ENCODE measurements around the gene HDAC4.
"Not testable (repeated sequence)": the region's sequence is repeated elsewhere in the genome, so short reads cannot be mapped to it uniquely, and the experiment has no call there.

HDAC4 gene

GRCh38 chr2:239092571-239093294, 308.1 kb downstream of the HDAC4 start:
- no peak for DNase-seq (ENCODE audit: low read depth in 2 of 2)

- no peak for DNase-seq (ENCODE audit: low read depth in 2 of 2)
Observed at GRCh38 chr2:239089884-239090283, 310.9 kb downstream of the HDAC4 start.

- DNase-seq (ENCODE audit: low read depth in 2 of 2): no peak
Observed at GRCh38 chr2:239087046-239087710, 313.6 kb downstream of the HDAC4 start.

- DNase-seq (ENCODE audit: low read depth in 2 of 2): no peak
Observed at GRCh38 chr2:239086325-239087020, 314.3 kb downstream of the HDAC4 start.

- DNase-seq (ENCODE audit: low read depth in 2 of 2): no peak
Observed at GRCh38 chr2:239085201-239085992, 315.4 kb downstream of the HDAC4 start.

- DNase-seq (ENCODE audit: low read depth in 2 of 2): no peak
Observed at GRCh38 chr2:239084007-239084406, 316.8 kb downstream of the HDAC4 start.

GRCh38 chr2:239082425-239082824, 318.4 kb downstream of the HDAC4 start:
- no peak for DNase-seq (ENCODE audit: low read depth in 2 of 2)

- no peak for DNase-seq (ENCODE audit: low read depth in 2 of 2)
Observed at GRCh38 chr2:239081622-239082021, 319.2 kb downstream of the HDAC4 start.

- no peak for DNase-seq (ENCODE audit: low read depth in 2 of 2)
Observed at GRCh38 chr2:239081046-239081445, 319.8 kb downstream of the HDAC4 start.

- DNase-seq (ENCODE audit: low read depth in 2 of 2): no peak
Observed at GRCh38 chr2:239079671-239080294, 321.0 kb downstream of the HDAC4 start.

- DNase-seq (ENCODE audit: low read depth in 2 of 2): no peak
Observed at GRCh38 chr2:239078128-239078924, 322.5 kb downstream of the HDAC4 start.

GRCh38 chr2:239077260-239077659, 323.6 kb downstream of the HDAC4 start:
- DNase-seq (ENCODE audit: low read depth in 2 of 2): no peak

- no peak for DNase-seq (ENCODE audit: low read depth in 2 of 2)
Observed at GRCh38 chr2:239075918-239076758, 324.7 kb downstream of the HDAC4 start.

GRCh38 chr2:239073745-239074530, 326.9 kb downstream of the HDAC4 start:
- DNase-seq (ENCODE audit: low read depth in 2 of 2): no peak

- DNase-seq (ENCODE audit: low read depth in 2 of 2): no peak
Observed at GRCh38 chr2:239073270-239073669, 327.6 kb downstream of the HDAC4 start.

GRCh38 chr2:239072786-239073185, 328.0 kb downstream of the HDAC4 start:
- no peak for DNase-seq (ENCODE audit: low read depth in 2 of 2)

GRCh38 chr2:239070466-239070865, 330.4 kb downstream of the HDAC4 start:
- DNase-seq (ENCODE audit: low read depth in 2 of 2): no peak

- DNase-seq (ENCODE audit: low read depth in 2 of 2): not testable (repeated sequence)
Observed at GRCh38 chr2:239069362-239070333, 331.2 kb downstream of the HDAC4 start.
